ENCODE measurements around the gene CD2AP. TPM values are rescaled to one million over a fixed set of nuclear protein-coding genes. Genes with fewer than 3 reads are reported as not detected.

CD2AP gene
- polyA plus RNA-seq, 1 experiment = 2.2 TPM

DNA sequence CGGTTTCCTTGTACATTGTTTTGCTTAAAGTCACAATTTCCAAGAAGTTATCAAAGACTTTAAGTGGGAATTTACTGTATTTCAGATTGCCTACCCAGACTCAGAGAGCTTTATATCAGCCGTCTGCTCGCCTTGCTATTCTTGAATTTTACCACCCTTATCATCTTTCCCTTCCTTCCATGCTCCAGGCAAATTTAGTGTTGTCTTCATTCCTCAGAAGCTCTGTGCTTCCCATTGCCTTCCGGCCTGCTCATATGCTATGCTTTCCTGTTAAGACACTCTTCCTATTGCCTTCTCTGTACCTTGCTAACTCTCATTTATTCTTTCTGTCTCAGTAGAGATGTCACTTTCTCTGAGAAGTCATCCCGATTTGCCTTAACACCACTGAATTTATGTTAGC, 52.1 kb downstream of the CD2AP start:
- DNase-seq (ENCODE audit: low read depth) = no peak
- H3K4me3 ChIP-seq (ENCODE audit: low read depth, low read length) = no peak overlapping the region
- TF ChIP-seq, protein P1, sequence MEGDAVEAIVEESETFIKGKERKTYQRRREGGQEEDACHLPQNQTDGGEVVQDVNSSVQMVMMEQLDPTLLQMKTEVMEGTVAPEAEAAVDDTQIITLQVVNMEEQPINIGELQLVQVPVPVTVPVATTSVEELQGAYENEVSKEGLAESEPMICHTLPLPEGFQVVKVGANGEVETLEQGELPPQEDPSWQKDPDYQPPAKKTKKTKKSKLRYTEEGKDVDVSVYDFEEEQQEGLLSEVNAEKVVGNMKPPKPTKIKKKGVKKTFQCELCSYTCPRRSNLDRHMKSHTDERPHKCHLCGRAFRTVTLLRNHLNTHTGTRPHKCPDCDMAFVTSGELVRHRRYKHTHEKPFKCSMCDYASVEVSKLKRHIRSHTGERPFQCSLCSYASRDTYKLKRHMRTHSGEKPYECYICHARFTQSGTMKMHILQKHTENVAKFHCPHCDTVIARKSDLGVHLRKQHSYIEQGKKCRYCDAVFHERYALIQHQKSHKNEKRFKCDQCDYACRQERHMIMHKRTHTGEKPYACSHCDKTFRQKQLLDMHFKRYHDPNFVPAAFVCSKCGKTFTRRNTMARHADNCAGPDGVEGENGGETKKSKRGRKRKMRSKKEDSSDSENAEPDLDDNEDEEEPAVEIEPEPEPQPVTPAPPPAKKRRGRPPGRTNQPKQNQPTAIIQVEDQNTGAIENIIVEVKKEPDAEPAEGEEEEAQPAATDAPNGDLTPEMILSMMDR (IDR thresholded peaks at IDR 0.05; ENCODE audit: insufficient read depth, low read depth, low read length) = no peak
- ChIA-PET CTCF (no interaction called here), POLR2A (no interaction called here)
- no peaks in the 10 kb centered on the region for H3K27me3 ChIP-seq (ENCODE audit: control insufficient read depth, insufficient read depth, low read length)
- H3K36me3 ChIP-seq (ENCODE audit: control insufficient read depth, insufficient read depth, low read length) = peaks cover under 1% of the 10 kb centered on the region; the same call in 1 of the 2 replicates

DNA sequence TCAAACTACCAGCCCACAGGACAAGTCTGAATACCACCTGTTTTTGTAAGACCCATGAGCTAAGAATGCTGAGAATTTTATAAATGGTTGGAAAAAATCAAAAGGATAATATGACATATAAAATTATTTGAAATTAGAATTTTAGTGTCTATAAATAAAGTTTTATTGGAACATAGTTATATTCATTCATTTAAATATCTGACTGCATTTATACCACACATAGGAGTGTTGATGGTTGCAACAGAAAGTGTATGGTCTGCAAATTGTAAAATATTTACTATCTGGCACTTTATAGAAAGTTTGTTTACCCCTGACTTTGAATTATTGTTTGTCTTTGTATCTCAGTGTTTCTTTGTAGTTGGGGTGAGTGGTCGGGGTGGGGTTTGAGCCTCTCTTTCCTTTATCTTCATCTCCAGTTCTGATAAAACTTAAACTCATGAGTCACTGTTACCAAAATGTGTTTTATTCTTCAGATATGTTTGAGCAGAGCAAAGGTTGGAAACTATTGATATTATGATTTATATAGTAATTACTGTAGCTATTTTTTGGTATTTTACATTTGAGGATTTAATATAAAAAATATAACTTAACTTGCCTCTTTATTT, 55.5 kb downstream of the CD2AP start:
- no peak for DNase-seq (ENCODE audit: low read depth)
- ChIA-PET CTCF (no interaction called here), POLR2A (no interaction called here)
- peaks cover 2% of the 10 kb centered on the region; the same call in 1 of the 2 replicates for H3K36me3 ChIP-seq (ENCODE audit: control insufficient read depth, insufficient read depth, low read length)
- no peak overlapping the region for H3K4me3 ChIP-seq (ENCODE audit: low read depth, low read length)
- TF ChIP-seq, protein P1 (IDR thresholded peaks at IDR 0.05; ENCODE audit: insufficient read depth, low read depth, low read length) = no peak
- H3K27me3 ChIP-seq (ENCODE audit: control insufficient read depth, insufficient read depth, low read length) = no peaks in the 10 kb centered on the region

DNA sequence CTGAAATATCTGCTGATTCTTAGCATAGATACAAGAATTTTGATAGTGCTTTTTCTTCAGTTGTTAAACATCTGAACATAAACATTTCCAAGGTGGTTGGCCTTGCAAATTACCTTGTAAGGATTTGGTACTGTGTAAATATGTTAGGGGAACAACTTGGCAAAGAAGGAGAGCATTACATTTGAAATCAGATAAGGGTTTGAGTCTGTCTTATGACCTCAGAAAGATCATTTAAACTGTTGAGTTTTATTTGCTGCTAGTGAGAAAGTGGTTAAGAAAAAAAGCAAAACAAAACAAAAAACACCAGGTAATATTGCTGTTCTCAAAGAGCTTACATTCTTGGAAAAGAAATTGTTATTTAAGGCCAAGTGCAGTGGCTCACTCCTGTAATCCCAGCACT, 56.5 kb downstream of the CD2AP start:
- H3K4me3 ChIP-seq (ENCODE audit: low read depth, low read length) = no peak overlapping the region
- CTCF ChIA-PET = interaction anchor here (0.7 kb wide), 1 partner anchor 13 kb away, joined by 3 read pairs; no protein-coding TSS in a partner anchor
- TF ChIP-seq, protein P1 (IDR thresholded peaks at IDR 0.05; ENCODE audit: insufficient read depth, low read depth, low read length) = no peak
- no peak for DNase-seq (ENCODE audit: low read depth)
- peaks cover 2% of the 10 kb centered on the region; the same call in 1 of the 2 replicates for H3K36me3 ChIP-seq (ENCODE audit: control insufficient read depth, insufficient read depth, low read length)
- POLR2A ChIA-PET = no interaction called here
- no peaks in the 10 kb centered on the region for H3K27me3 ChIP-seq (ENCODE audit: control insufficient read depth, insufficient read depth, low read length)

DNA sequence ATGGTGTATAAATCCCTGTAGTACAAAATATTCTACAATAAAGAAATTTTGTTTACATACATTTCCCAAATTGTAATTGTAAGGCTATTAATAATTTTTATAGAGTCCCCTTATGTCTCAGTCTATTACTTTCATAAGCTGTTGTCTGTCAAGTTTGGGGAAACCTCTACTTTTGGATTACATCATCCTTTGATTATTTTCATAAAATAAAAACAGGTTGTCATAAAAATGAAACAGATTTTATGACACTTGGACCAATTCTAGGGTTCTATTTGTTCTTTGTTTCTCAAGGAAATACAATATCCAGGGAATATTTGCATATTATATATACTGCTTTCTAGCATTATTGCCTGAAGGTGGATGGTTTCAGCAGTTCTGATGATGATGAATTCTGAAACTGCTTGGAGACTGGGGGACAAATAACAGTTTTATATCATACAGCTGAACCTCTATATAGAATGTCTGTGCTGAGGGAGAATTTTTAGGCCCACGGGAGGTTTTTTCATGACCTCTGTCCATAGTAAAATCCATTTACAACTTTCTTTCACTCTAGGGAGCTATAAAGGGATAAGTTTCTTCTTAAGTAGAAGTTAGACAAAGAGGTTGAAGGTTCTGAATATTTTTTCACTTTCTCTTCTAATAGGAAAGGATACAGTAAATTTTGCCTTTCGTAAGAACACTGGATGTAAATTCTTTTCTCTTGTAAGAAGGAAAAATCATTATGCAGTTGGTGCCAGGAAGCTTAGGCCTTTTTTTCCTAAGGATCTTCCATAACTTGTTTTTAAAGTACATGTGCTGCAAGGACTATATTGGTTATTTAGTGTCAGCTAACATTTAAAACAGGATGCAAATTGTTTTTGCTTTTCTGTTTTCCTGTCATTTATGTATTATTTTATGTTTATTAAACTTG, 58.0 kb downstream of the CD2AP start:
- peaks cover 2% of the 10 kb centered on the region; the same call in 1 of the 2 replicates for H3K36me3 ChIP-seq (ENCODE audit: control insufficient read depth, insufficient read depth, low read length)
- ChIA-PET POLR2A (interaction anchor here (0.6 kb wide), 1 partner anchor 407 kb away, joined by 3 read pairs; no protein-coding TSS in a partner anchor), CTCF (interaction anchor here (0.6 kb wide), 1 partner anchor 88 kb away, joined by 3 read pairs; no protein-coding TSS in a partner anchor)
- TF ChIP-seq, protein P1 (IDR thresholded peaks at IDR 0.05; ENCODE audit: insufficient read depth, low read depth, low read length) = no peak
- H3K4me3 ChIP-seq (ENCODE audit: low read depth, low read length) = no peak overlapping the region
- DNase-seq (ENCODE audit: low read depth) = no peak
- H3K27me3 ChIP-seq (ENCODE audit: control insufficient read depth, insufficient read depth, low read length) = no peaks in the 10 kb centered on the region

DNA sequence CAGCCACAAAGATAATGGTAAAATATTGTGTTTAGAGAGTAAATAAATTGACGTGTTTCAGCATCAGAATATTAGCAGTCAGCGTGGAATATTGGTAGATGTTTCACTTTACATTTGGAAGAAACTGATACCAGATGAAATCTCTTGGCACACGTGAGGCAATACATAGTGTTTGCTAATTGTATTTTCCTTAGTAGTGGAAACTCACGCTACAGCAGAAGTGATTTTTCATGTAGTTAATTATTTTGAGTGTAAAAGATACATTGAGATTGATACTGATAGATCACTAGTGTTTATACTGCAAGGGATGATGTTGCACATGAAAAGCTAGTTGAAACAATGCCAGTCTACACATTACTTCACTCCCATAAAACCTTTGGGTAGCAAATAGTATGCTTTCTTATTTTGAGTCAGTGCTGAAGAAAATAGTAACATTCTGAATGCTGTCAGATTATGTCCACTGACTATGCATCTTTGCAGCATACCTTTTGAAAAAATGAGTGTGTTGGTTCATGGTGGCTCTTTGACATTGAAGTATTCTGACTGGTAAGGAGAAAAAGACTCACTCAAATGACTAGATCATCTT, 59.3 kb downstream of the CD2AP start:
- ChIA-PET CTCF (no interaction called here), POLR2A (no interaction called here)
- TF ChIP-seq, protein P1 (IDR thresholded peaks at IDR 0.05; ENCODE audit: insufficient read depth, low read depth, low read length) = no peak
- no peak for DNase-seq (ENCODE audit: low read depth)
- Histone ChIP-seq H3K27me3 (ENCODE audit: control insufficient read depth, insufficient read depth, low read length) (no peaks in the 10 kb centered on the region), H3K4me3 (ENCODE audit: low read depth, low read length) (no peak overlapping the region), H3K36me3 (ENCODE audit: control insufficient read depth, insufficient read depth, low read length) (peaks cover 2% of the 10 kb centered on the region; the same call in 1 of the 2 replicates)

Measured in BJ (cell line).